Hepatic stellate cell (primary cell): ENCODE measurements around the gene KRTAP12-4.
"Not testable (repeated sequence)": the region's sequence is repeated elsewhere in the genome, so short reads cannot be mapped to it uniquely, and the experiment has no call there.

Experiments
- DNase-seq: peaks from one replicate; pipeline ENCODE4 v3.0.0; 2011; ENCODE audit warnings: low spot score

The KRTAP12-4 gene

GRCh38 chr21:44656868-44657267 lies 2.4 kb upstream of the KRTAP12-4 start:
- no peak for DNase-seq

- DNase-seq, result no peak
Measured at GRCh38 chr21:44653656-44654575, 543 bp downstream of the KRTAP12-4 start.

- no peak for DNase-seq
Measured at GRCh38 chr21:44653123-44653522, 1.3 kb downstream of the KRTAP12-4 start.

- DNase-seq, result no peak
Measured at GRCh38 chr21:44650973-44651675, 3.3 kb downstream of the KRTAP12-4 start.

GRCh38 chr21:44650265-44650972 lies 4.0 kb downstream of the KRTAP12-4 start:
- no peak for DNase-seq

- DNase-seq, result no peak
Measured at GRCh38 chr21:44649521-44650100, 4.8 kb downstream of the KRTAP12-4 start.

GRCh38 chr21:44648557-44649311 lies 5.7 kb downstream of the KRTAP12-4 start:
- no peak for DNase-seq

- DNase-seq, result no peak
Measured at GRCh38 chr21:44647222-44647552, 7.3 kb downstream of the KRTAP12-4 start.

- DNase-seq, result not testable (repeated sequence)
Measured at GRCh38 chr21:44646366-44647221, 7.9 kb downstream of the KRTAP12-4 start, which contains the start of gene KRTAP10-11. Gene KRTAP10-11, plus strand, starts transcription at chr21:44646414. Its CDS starts 45 bp downstream, at chr21:44646459.

- DNase-seq, result no peak
Measured at GRCh38 chr21:44644878-44645277, 9.6 kb downstream of the KRTAP12-4 start.

- no peak for DNase-seq
Measured at GRCh38 chr21:44643741-44644310, 10.6 kb downstream of the KRTAP12-4 start.

GRCh38 chr21:44640761-44641160 lies 13.7 kb downstream of the KRTAP12-4 start:
- DNase-seq, result no peak

GRCh38 chr21:44639331-44639655 lies 15.2 kb downstream of the KRTAP12-4 start:
- no peak for DNase-seq

GRCh38 chr21:44638506-44639330 lies 15.7 kb downstream of the KRTAP12-4 start:
- not testable (repeated sequence) for DNase-seq

- DNase-seq, result not testable (repeated sequence)
Measured at GRCh38 chr21:44637851-44638348, 16.6 kb downstream of the KRTAP12-4 start.

GRCh38 chr21:44637018-44637850 lies 17.2 kb downstream of the KRTAP12-4 start, which contains the start of gene KRTAP10-10:
Gene KRTAP10-10, plus strand, starts transcription at chr21:44637356. Its CDS starts 62 bp downstream, at chr21:44637418.
- no peak for DNase-seq

GRCh38 chr21:44636209-44637017 lies 18.0 kb downstream of the KRTAP12-4 start:
- DNase-seq, result no peak
